GM12874 (cell line): Measurements from ENCODE around the gene UXS1.

ENCODE experiments used
- CTCF ChIP-seq: IDR thresholded peaks from 2 replicates; pipeline ENCODE4 v1.5.1; 2011; ENCODE audit warnings: low read depth, mild to moderate bottlenecking, control low read depth, low read length, moderate library complexity; ENCODE audit not compliant: insufficient read depth

UXS1 gene

DNA sequence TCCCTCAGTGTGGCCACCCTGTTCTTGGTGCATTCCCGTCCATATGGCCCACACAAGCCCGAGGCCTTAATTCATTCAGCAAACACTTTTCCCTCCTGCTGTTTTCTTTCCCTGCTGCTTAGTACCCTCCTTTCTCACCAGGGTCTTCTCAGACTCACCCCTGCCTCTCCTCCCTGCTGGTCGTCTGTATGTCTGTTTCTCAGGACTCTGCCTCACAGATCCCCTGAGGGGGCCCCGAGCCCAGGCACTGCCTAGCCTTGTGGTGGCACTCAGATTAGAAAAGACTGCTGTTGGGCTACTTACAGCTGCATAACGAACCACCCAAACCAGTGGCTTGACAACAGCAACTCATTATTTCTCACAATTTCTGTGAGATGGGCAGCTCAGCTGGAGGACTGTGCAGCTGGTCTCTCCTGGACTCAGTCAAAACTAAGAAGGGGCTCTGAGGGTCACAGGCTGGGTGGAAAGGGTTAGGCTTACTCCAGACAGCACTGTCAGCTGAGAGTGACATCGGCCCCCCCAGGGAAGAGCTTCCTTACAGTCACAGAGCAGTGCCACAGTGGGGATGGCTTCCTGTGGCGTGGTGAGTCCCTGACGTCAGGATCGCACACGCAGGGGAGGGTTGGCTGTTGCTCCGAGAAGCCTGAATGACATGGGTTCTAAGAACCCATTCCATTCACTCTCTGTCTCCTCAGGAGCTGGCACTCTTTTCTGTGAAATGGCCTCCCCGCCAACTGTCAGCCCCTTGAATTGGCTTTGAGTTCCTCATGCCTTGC lies 139.0 kb downstream of the UXS1 start:
- no peak for TF ChIP-seq CTCF

GRCh38 chr2:106054321-106054720 lies 139.8 kb downstream of the UXS1 start:
- no peak for TF ChIP-seq CTCF

DNA sequence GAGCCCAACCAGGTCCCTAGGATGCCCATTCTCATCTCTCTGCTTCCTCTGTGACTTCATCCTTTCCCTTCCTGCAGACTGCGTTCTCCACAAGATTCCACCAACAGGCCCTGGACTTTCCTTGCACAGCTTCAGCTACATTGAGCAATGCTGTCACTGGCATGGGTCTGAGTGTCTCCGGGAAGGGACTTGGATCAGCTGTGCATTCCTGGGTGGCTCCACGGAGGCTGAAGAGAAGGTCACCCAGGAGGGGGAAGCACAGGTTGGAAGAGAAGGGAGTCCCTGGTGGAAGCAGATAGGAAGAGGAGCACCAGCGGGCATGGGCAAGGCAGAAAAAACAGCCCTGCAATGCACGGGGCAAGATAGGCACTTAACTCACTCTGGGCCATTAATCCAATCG lies 140.5 kb downstream of the UXS1 start:
- no peak for TF ChIP-seq CTCF

GRCh38 chr2:106053116-106053515 lies 141.0 kb downstream of the UXS1 start:
- no peak for TF ChIP-seq CTCF

- no peak for TF ChIP-seq CTCF
Observed at GRCh38 chr2:106044859-106045258, 149.2 kb downstream of the UXS1 start.

- TF ChIP-seq CTCF: no peak
Observed at GRCh38 chr2:106044021-106044420, 150.1 kb downstream of the UXS1 start.
